ENCODE measurements around the gene PAGE1.

Gene PAGE1

GRCh38 chrX:49656533-49656932 is 39.3 kb downstream of the PAGE1 start:
- no peak overlapping the region for H2BK120ac ChIP-seq (ENCODE audit: low read depth, low read length)
- no CpG with 5 or more reads among the region's 3 CpGs for WGBS (ENCODE audit: extremely low coverage, insufficient coverage, low lambda C conversion rate)
- no peak overlapping the region for H2BK15ac ChIP-seq (replicated peaks; ENCODE audit: low read depth)
- no peak overlapping the region for H3K4me3 ChIP-seq (ENCODE audit: low read length)
- no peak overlapping the region for H3K4me2 ChIP-seq (ENCODE audit: low read length)
- H3K9ac ChIP-seq (ENCODE audit: low read length) = no peak overlapping the region
- H3K79me2 ChIP-seq (ENCODE audit: control insufficient read depth, insufficient read depth, low read length) = no peaks in the 10 kb centered on the region
- no peak for DNase-seq
- H3K79me1 ChIP-seq (ENCODE audit: low read length) = no peaks in the 10 kb centered on the region
- H3K36me3 ChIP-seq (ENCODE audit: control insufficient read depth, insufficient read depth, low read length) = no peaks in the 10 kb centered on the region
- no peak overlapping the region for H3K23ac ChIP-seq (ENCODE audit: low read length)
- no peak overlapping the region for H2AK5ac ChIP-seq (ENCODE audit: low read length)
- no peak overlapping the region for H2BK5ac ChIP-seq (ENCODE audit: low read length)
- no peak overlapping the region for H4K8ac ChIP-seq (ENCODE audit: low read depth, low read length)
- H3K27ac ChIP-seq (ENCODE audit: low read depth, low read length) = no peak overlapping the region
- no peak overlapping the region for H3K56ac ChIP-seq (ENCODE audit: low read length)
- no peak overlapping the region for H3K4ac ChIP-seq (ENCODE audit: low read depth, low read length)
- no peak overlapping the region for H4K5ac ChIP-seq (ENCODE audit: low read length)
- H3K18ac ChIP-seq (ENCODE audit: low read length) = no peak overlapping the region
- no peaks in the 10 kb centered on the region for H3K27me3 ChIP-seq (ENCODE audit: insufficient read depth, low read length, poor library complexity)
- no peaks in the 10 kb centered on the region for H3K4me1 ChIP-seq (ENCODE audit: control insufficient read depth, low read depth, low read length)

- DNase-seq = no peak
- Histone ChIP-seq H3K56ac (ENCODE audit: low read length) (no peak overlapping the region), H3K36me3 (ENCODE audit: control insufficient read depth, insufficient read depth, low read length) (no peaks in the 10 kb centered on the region), H2BK120ac (ENCODE audit: low read depth, low read length) (no peak overlapping the region), H3K18ac (ENCODE audit: low read length) (no peak overlapping the region), H2BK15ac (replicated peaks; ENCODE audit: low read depth) (no peak overlapping the region), H3K4me2 (ENCODE audit: low read length) (no peak overlapping the region), H3K4me1 (ENCODE audit: control insufficient read depth, low read depth, low read length) (no peaks in the 10 kb centered on the region), H3K79me1 (ENCODE audit: low read length) (no peaks in the 10 kb centered on the region), H3K9ac (ENCODE audit: low read length) (no peak overlapping the region), H4K5ac (ENCODE audit: low read length) (no peak overlapping the region), H2BK5ac (ENCODE audit: low read length) (no peak overlapping the region), H3K27me3 (ENCODE audit: insufficient read depth, low read length, poor library complexity) (no peaks in the 10 kb centered on the region), H3K27ac (ENCODE audit: low read depth, low read length) (no peak overlapping the region), H4K8ac (ENCODE audit: low read depth, low read length) (no peak overlapping the region), H3K4me3 (ENCODE audit: low read length) (no peak overlapping the region), H3K23ac (ENCODE audit: low read length) (no peak overlapping the region), H2AK5ac (ENCODE audit: low read length) (no peak overlapping the region), H3K79me2 (ENCODE audit: control insufficient read depth, insufficient read depth, low read length) (no peaks in the 10 kb centered on the region), H3K4ac (ENCODE audit: low read depth, low read length) (no peak overlapping the region)
- WGBS (ENCODE audit: extremely low coverage, insufficient coverage, low lambda C conversion rate) = no CpG with 5 or more reads among the region's 8 CpGs
Observed at GRCh38 chrX:49644991-49645637, 50.7 kb downstream of the PAGE1 start.

Measured in mesendoderm (in vitro differentiated cells).